H1 (cell line): ENCODE results near the gene PDX1.

Experiments
- CBX5 ChIP-seq: fragments of 300-800, 300-1000 bp; sonication (generic); IDR thresholded peaks from 2 replicates; pipeline ENCODE4 v1.7.1; 2016; ENCODE audit warnings: antibody characterized with exemption, low read length, low read depth
- YY1 ChIP-seq: IDR thresholded peaks from 2 replicates; pipeline ENCODE4 v1.6.1; 2011; ENCODE audit warnings: low read depth, mild to moderate bottlenecking, low read length

DNA sequence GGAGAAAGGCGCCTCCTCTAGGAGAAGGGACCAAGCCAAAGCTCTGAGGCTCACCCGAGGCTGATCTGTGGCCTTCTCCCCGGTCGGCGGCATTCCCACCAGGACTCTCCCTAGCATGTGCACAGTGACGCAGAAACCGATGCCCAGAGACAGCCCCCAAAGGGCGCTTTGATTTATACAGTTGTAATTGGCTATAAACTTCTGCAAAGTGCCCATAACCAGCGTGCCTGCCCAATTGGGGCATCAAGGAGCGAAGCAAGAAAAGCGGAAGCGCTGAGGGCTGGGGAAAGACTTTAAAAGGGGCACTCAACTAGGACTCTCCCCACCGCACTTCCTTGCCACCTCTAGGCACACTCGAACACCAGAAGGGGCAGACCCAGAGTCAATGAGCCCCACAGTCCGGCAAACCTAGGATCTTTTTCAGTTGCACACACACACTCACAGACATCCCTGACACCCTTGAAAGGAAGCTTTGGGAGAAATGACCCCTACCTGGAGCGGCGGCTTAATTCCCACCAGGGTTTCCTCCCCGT is 47.5 kb downstream of the PDX1 start:
- TF ChIP-seq CBX5 (no peak), YY1 (no peak)
